ENCODE measurements around the gene FAR2.

- TF ChIP-seq WIZ (CRISPR knock-in tag; IDR thresholded peaks at IDR 0.05) (no peak), SMAD1 (CRISPR knock-in tag; IDR thresholded peaks at IDR 0.05; ENCODE audit: borderline replicate concordance, low read depth) (no peak), ZNF569 (CRISPR knock-in tag; IDR thresholded peaks at IDR 0.05; ENCODE audit: borderline replicate concordance) (no peak), ZC3H13 (CRISPR knock-in tag; IDR thresholded peaks at IDR 0.05) (no peak)
Observed at GRCh38 chr12:29273178-29273843, 124.2 kb downstream of the FAR2 start.
